Colonic mucosa (tissue), 4 donors: ENCODE results near the gene EPHB4. TPM values are rescaled to one million over a fixed set of nuclear protein-coding genes. Genes with fewer than 3 reads are reported as not detected.
"Not testable (repeated sequence)": the region's sequence is repeated elsewhere in the genome, so short reads cannot be mapped to it uniquely, and the experiment has no call there.

ENCODE experiments used
- DNase-seq: peaks from one replicate; pipeline ENCODE4 v3.0.0-alpha.2; 2020
- H3K27ac ChIP-seq: fragments of 200-600 bp; one replicate; pipeline ENCODE4 v1.8.0; 2021
- H3K27me3 ChIP-seq: fragments of 200-600 bp; one replicate; pipeline ENCODE4 v1.8.0; 2021
- H3K36me3 ChIP-seq: fragments of 200-600 bp; one replicate; pipeline ENCODE4 v1.8.0; 2021
- H3K4me1 ChIP-seq: fragments of 200-600 bp; one replicate; pipeline ENCODE4 v1.8.0; 2021; ENCODE audit warnings: mild to moderate bottlenecking
- H3K4me3 ChIP-seq: fragments of 200-600 bp; one replicate; pipeline ENCODE4 v1.8.0; 2021
- H3K9ac ChIP-seq, 2 donors: one replicate each; pipeline ENCODE4 v1.7.0; 2013; ENCODE audit warnings: control low read depth in 2 of 2, low read depth in 2 of 2, low read length in 2 of 2
- H3K9me3 ChIP-seq: fragments of 200-600 bp; one replicate; pipeline ENCODE4 v1.8.0; 2021
- intact Hi-C: fragments of 100-400 bp; cut with DNase I; formaldehyde crosslinking; loops from one replicate; pipeline ENCODE4 v1.14.1; 2022
- total RNA-seq, 2 donors: library from RNA; stranded (reverse); fragmentation: NEBNext Ultra II Directional in 1 of 2; extraction: Animal tissue kit (Norgen Biotek cat#: 25700) in 1 of 2; gene quantifications; one replicate each; pipeline ENCODE4 v1.2.1, GENCODE V29; 2021
- TF ChIP-seq, protein P1 (sequence below): fragments of 200-600 bp; IDR thresholded peaks from one replicate; pipeline ENCODE4 v1.8.0; 2022; ENCODE audit warnings: antibody characterized with exemption, mild to moderate bottlenecking
- donor health status: healthy.
- donor health status: DM: no; HTN: no; CAD: no.
- donor health status: DM: no; HTN: no; CAD: no.

The EPHB4 gene
- total RNA-seq, 2 donors from 2014 or later, result 43.1 to 75.9 TPM

DNA sequence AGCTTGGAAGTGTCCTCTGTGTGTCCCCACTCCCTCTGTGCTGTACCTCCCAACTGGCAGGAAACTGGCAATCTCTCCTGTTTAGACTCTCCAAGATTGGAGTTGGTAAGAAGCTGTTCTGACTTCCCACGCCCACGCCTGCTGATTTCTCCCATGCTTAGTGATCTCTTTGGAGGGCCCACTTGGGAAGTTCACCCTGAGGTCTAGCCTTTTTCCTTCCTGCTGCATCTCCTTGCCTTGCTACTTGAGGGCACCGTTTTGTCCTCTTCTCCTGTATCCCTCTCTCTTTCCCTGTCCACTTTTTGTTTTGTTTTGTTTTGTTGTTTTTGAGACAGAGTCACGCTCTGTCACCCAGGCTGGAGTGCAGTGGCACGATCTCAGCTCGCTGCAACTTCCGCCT, 58.5 kb downstream of the EPHB4 start:
- no peaks in the 10 kb centered on the region for H3K4me1 ChIP-seq
- DNase-seq, result no peak
- H3K9ac ChIP-seq, result no peak overlapping the region
- H3K36me3 ChIP-seq, result no peaks in the 10 kb centered on the region
- intact Hi-C loops, result no loop called here
- TF ChIP-seq, protein P1, sequence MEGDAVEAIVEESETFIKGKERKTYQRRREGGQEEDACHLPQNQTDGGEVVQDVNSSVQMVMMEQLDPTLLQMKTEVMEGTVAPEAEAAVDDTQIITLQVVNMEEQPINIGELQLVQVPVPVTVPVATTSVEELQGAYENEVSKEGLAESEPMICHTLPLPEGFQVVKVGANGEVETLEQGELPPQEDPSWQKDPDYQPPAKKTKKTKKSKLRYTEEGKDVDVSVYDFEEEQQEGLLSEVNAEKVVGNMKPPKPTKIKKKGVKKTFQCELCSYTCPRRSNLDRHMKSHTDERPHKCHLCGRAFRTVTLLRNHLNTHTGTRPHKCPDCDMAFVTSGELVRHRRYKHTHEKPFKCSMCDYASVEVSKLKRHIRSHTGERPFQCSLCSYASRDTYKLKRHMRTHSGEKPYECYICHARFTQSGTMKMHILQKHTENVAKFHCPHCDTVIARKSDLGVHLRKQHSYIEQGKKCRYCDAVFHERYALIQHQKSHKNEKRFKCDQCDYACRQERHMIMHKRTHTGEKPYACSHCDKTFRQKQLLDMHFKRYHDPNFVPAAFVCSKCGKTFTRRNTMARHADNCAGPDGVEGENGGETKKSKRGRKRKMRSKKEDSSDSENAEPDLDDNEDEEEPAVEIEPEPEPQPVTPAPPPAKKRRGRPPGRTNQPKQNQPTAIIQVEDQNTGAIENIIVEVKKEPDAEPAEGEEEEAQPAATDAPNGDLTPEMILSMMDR, result no peak
- no peak overlapping the region for H3K27ac ChIP-seq
- H3K4me3 ChIP-seq, result no peak overlapping the region
- no peaks in the 10 kb centered on the region for H3K27me3 ChIP-seq
- no peaks in the 10 kb centered on the region for H3K9me3 ChIP-seq

DNA sequence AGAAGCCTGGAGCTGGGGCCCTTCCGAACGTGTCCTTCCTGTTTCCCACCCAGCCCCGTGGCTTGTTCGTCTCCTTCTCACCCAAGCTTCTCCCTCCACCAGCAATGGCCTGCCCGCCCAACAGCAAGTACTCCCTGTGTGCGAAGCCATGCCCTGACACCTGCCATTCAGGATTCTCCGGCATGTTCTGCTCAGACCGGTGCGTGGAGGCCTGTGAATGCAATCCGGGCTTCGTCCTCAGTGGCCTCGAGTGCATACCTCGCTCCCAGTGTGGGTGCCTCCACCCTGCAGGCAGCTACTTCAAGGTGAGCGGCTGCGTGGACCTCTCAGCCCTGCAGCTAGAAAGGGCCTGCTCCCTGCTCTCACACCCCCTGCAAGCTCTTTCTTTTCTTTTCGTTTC, 62.1 kb downstream of the EPHB4 start:
- H3K9me3 ChIP-seq, result no peaks in the 10 kb centered on the region
- no peak for DNase-seq
- no peaks in the 10 kb centered on the region for H3K27me3 ChIP-seq
- H3K27ac ChIP-seq, result no peak overlapping the region
- no peaks in the 10 kb centered on the region for H3K36me3 ChIP-seq
- intact Hi-C loops, result no loop called here
- H3K9ac ChIP-seq, result no peak overlapping the region
- TF ChIP-seq, protein P1, result no peak
- no peaks in the 10 kb centered on the region for H3K4me1 ChIP-seq
- no peak overlapping the region for H3K4me3 ChIP-seq

DNA sequence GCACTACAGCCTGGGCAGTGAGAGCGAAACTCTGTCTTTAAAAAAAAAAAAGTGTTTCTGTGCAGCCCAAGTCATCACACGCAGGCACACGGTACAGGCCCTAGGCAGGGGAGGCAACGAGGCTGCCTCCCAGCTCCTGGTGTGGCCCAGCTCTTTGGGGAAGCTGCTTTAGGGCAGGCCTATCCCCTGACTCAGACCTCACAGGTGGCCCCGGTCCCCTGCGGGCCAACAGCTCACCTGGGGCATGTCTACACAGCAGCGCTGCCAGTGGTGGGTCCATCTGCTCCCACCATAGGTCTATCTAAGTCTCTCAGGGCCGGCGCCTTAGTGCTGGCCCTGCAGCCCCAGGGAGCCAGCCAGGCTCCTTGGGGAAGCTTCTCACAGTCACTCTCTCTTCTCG, 62.5 kb downstream of the EPHB4 start:
- Histone ChIP-seq H3K4me3 (no peak overlapping the region), H3K27me3 (no peaks in the 10 kb centered on the region), H3K9me3 (no peaks in the 10 kb centered on the region), H3K27ac (no peak overlapping the region), H3K36me3 (no peaks in the 10 kb centered on the region), H3K9ac (no peak overlapping the region), H3K4me1 (no peaks in the 10 kb centered on the region)
- TF ChIP-seq, protein P1, result no peak
- no peak for DNase-seq
- intact Hi-C loops, result no loop called here

DNA sequence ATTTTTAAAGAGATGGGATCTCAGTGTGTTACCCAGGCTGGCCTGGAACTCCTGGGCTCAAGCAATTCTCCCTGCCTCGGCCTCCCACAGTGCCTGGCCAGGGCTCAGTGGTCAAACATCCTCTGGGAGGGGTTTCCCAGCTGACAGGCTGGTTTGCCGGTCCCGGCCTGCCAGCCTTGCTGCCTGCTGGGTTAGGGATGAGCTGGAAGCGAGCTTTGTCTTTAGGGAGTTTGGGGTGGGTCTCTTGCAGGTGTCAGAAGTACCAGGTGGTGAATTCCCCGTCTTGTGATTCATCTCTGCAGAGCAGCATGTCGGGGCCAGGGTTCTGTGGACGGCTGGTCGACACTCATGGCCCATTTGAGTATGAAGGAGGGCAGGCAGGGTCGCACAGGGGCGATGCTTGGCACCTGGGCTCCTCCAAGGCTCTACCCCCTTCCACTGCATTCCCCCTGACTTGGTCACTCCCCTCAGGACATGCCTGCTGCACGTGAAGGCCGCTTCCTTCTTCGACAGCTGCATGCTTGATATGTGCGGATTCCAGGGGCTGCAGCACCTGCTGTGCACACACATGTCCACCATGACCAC, 63.7 kb downstream of the EPHB4 start:
- Histone ChIP-seq H3K4me1 (no peaks in the 10 kb centered on the region), H3K27ac (no peak overlapping the region), H3K9ac (no peak overlapping the region), H3K4me3 (no peak overlapping the region), H3K36me3 (no peaks in the 10 kb centered on the region), H3K9me3 (no peaks in the 10 kb centered on the region), H3K27me3 (no peaks in the 10 kb centered on the region)
- DNase-seq, result no peak
- TF ChIP-seq, protein P1, result no peak
- intact Hi-C loops, result no loop called here

DNA sequence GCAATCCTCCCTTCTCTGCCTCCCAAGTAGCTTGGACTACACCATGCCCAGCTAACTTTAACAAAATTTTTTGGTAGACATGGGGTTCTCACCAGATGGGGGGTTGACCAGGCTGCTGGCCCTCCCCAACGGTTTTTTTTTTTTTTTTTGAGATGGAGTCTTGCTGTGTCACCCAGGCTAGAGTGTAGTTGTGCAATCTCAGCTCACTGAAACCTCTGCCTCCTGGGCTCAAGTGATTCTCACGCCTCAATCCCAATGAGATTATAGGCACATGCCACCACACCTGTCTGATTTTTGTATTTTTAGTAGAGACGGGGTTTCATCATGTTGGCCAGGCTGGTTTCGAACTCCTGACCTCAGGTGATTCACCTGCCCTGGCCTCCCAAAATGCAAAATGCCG, 64.5 kb downstream of the EPHB4 start:
- intact Hi-C loops, H3K4me1 ChIP-seq, H3K9me3 ChIP-seq, H3K27ac ChIP-seq, H3K9ac ChIP-seq, H3K27me3 ChIP-seq, DNase-seq, H3K36me3 ChIP-seq, H3K4me3 ChIP-seq: not testable (repeated sequence)

DNA sequence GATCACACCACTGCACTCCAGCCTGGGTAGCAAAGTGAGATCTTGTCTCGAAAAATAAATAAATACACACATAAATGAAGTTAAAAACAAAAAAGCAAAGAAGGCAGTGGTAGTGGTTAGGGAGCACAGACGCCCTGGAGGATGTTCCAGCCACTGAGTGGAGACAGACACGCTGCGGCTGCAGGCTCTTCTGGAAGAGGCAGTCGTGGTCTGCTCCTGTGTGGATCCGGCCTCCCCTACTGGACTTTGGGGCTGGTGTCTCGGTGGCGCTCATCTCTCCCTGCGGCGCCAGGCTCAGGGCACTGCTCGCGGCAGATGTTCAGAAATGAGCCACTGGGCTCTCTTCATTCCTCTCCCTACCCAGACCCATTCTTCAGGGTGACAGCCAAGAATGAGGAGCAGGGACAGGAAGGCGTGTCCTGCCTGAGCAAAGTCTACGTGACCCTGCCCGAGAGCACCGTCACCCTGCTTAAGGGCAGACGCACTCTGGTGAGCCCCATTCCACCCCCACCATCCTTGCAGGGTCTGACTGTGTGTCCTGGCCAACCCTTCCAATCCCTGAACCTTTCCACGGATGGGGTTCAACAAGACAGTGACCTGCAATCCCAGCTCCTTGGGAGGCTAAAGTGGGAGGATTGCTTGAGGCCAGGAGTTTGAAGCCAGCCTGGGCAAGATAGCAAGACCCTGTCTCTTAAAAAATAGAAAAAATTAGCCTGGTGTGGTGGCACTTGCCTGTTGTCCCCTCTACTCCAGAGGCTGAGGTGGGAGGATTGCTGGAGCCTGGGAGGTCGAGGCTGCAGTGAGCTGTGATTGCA, 67.8 kb downstream of the EPHB4 start:
- H3K4me3 ChIP-seq, result no peak overlapping the region
- TF ChIP-seq, protein P1, result no peak
- H3K9me3 ChIP-seq, result no peaks in the 10 kb centered on the region
- no peaks in the 10 kb centered on the region for H3K36me3 ChIP-seq
- H3K27me3 ChIP-seq, result no peaks in the 10 kb centered on the region
- H3K27ac ChIP-seq, result no peak overlapping the region
- intact Hi-C loops, result no loop called here
- DNase-seq, result no peak
- H3K4me1 ChIP-seq, result no peaks in the 10 kb centered on the region
- no peak overlapping the region for H3K9ac ChIP-seq
